ENCODE results near the gene PSMD12. TPM values are rescaled to one million over a fixed set of nuclear protein-coding genes. Genes with fewer than 3 reads are reported as not detected.
"Not testable (repeated sequence)": the region's sequence is repeated elsewhere in the genome, so short reads cannot be mapped to it uniquely, and the experiment has no call there.

Gene PSMD12
- total RNA-seq, 1 donor from 2014 or later: 43.8 TPM

DNA sequence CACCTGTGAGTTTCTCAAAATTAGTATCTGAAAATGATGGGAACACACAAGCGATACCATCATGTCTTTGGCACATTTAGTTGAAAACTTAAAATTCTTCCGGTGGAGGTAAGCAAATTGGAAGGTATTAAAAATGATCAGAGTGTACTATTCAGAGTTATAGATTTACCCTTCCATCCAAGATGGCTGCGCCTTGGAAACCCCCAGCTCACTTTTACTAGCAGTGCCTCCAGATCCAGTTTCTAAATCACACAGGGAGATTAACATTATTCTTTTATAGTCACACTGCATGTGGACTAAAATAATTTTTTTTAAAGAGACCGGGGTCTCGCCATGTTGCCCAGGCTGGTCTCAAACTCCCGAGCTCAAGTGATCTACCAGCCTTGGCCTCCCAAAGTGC lies 25.7 kb upstream of the PSMD12 start:
- intact Hi-C loops (cut with DNase I): no loop called here
- TF ChIP-seq, protein P1, sequence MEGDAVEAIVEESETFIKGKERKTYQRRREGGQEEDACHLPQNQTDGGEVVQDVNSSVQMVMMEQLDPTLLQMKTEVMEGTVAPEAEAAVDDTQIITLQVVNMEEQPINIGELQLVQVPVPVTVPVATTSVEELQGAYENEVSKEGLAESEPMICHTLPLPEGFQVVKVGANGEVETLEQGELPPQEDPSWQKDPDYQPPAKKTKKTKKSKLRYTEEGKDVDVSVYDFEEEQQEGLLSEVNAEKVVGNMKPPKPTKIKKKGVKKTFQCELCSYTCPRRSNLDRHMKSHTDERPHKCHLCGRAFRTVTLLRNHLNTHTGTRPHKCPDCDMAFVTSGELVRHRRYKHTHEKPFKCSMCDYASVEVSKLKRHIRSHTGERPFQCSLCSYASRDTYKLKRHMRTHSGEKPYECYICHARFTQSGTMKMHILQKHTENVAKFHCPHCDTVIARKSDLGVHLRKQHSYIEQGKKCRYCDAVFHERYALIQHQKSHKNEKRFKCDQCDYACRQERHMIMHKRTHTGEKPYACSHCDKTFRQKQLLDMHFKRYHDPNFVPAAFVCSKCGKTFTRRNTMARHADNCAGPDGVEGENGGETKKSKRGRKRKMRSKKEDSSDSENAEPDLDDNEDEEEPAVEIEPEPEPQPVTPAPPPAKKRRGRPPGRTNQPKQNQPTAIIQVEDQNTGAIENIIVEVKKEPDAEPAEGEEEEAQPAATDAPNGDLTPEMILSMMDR (IDR thresholded peaks at IDR 0.05): no peak
- ATAC-seq: no peak

DNA sequence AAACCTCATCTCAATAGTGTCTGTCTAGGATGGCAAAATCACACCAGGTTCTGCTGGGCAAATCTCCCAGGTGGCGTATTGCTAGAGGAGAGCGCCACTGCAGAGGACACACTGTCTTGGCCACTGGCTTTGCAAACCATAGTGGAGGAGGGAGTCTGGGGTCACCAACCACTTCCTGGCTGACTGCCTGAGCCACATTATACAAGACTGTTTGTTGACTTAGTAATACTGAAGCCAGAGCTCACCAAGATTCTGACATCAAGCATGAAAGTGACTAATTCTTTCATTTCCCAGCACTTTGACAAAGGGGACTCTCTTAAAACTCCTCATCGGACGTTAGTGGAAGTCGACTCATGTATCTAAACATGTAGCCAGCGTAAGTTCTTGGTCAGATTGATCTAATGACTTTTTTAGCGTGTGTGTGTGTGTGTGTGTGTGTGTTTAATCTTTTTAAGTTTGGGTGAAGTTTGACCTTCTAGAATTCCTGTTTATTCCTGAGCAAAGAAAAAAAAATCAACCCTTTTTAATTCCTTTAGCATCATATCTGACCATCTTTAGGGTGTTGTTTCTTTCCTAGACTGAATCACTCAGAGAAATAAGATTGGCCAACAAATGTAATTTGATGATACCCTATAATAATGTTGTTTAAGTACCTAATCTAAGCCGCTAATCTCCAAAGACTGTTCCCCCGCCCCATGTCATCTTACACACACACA lies 24.4 kb upstream of the PSMD12 start:
- Histone ChIP-seq H3K4me3 (no peak overlapping the region), H3K27ac (peak overlapping the region; percentile 49), H3K4me1 (peaks cover 21% of the 10 kb centered on the region), H3K36me3 (no peaks in the 10 kb centered on the region), H3K27me3 (no peaks in the 10 kb centered on the region), H3K9me3 (no peaks in the 10 kb centered on the region)
- ATAC-seq (peak; percentile 87), DNase-seq (no peak)
- TF ChIP-seq, protein P1 (IDR thresholded peaks at IDR 0.05): no peak
- intact Hi-C loops (cut with DNase I): no loop called here

More for the DNA sequence above, 25.7 kb upstream of the PSMD12 start:
- H3K9me3 ChIP-seq: no peaks in the 10 kb centered on the region
- no peak for DNase-seq
- H3K27ac ChIP-seq: no peak overlapping the region
- no peaks in the 10 kb centered on the region for H3K36me3 ChIP-seq
- peaks cover 21% of the 10 kb centered on the region for H3K4me1 ChIP-seq
- no peak overlapping the region for H3K4me3 ChIP-seq
- no peaks in the 10 kb centered on the region for H3K27me3 ChIP-seq

DNA sequence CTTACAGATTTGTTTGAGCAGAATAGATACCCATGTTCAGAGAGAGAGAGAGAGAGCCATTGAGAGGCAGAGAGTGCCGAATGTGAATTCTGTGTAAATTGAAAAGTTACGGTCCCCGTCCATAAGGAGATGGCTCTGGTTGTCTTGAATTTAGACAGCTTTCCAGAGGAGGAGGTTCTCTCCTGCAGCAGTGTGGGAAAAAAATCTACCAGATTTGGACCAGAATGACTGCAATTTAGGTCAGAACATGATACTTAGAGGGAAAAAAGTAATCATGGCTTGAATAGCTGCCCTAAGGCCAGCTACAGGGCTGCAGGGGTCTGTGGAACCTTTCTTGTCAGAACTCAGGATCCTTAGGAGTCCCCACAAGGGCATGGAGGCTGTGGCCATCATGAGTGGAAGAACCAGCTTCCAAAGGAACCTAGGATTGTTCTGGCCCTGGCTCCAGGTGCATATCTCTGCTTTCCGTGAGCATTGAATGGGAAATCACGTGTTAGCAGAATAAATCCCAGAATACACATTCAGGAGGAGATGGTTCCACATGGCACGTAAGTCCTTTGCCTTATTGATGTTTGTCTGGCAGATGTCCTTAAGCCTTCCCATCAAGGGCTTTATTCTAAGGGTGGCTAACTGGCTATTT lies 23.7 kb upstream of the PSMD12 start:
- no peaks in the 10 kb centered on the region for H3K9me3 ChIP-seq
- peak overlapping the region; percentile 42 for H3K27ac ChIP-seq
- intact Hi-C loops (cut with DNase I): no loop called here
- DNase-seq: no peak
- H3K4me3 ChIP-seq: no peak overlapping the region
- H3K4me1 ChIP-seq: peaks cover 21% of the 10 kb centered on the region
- TF ChIP-seq, protein P1 (IDR thresholded peaks at IDR 0.05): no peak
- no peaks in the 10 kb centered on the region for H3K36me3 ChIP-seq
- H3K27me3 ChIP-seq: no peaks in the 10 kb centered on the region
- no peak for ATAC-seq

DNA sequence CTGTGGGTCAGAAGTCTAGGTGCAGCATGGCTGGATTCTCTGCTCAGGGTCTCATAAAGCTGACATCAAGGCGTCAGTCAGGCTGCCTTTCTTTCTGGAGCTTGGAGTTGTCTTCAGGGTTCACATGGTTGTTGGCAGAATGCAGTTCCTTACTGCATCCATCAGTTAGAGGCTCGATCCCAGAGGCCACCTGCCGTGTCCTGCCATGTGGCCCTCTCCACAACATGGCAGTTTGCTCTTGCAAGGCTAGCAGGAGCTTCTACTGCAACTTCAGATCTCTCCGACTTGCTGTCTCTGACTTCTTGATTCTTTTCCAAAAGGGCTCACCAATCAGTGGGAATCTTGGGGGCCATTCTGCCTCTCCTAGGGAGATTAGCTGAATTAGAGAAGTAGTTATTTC lies 22.6 kb upstream of the PSMD12 start:
- no peaks in the 10 kb centered on the region for H3K9me3 ChIP-seq
- H3K27ac ChIP-seq: no peak overlapping the region
- no peak for DNase-seq
- TF ChIP-seq, protein P1 (IDR thresholded peaks at IDR 0.05): no peak
- no peaks in the 10 kb centered on the region for H3K27me3 ChIP-seq
- peaks cover 21% of the 10 kb centered on the region for H3K4me1 ChIP-seq
- no peak for ATAC-seq
- H3K36me3 ChIP-seq: no peaks in the 10 kb centered on the region
- H3K4me3 ChIP-seq: no peak overlapping the region
- intact Hi-C loops (cut with DNase I): no loop called here

DNA sequence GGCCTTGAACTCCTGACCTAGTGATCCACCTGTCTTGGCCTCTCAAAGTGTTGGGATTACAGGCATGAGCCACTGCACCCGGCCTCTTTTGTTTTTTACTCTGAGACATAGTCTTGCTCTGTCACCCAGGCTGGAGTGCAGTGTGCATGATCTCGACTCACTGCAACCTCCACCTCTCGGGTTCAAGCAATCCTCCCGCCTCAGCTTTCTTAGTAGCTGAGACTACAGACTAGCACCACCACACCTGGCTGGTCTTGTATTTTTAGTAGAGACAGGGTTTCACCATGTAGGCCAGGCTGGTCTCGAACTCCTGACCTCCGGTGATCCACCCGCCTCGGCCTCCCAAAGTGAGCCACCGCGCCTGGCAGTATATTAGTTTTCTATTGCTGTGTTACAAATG lies 22.2 kb upstream of the PSMD12 start:
- H3K4me3 ChIP-seq; H3K27me3 ChIP-seq; intact Hi-C loops (cut with DNase I); DNase-seq; H3K27ac ChIP-seq; H3K36me3 ChIP-seq; ATAC-seq; H3K9me3 ChIP-seq: not testable (repeated sequence)
- peaks cover 21% of the 10 kb centered on the region for H3K4me1 ChIP-seq

DNA sequence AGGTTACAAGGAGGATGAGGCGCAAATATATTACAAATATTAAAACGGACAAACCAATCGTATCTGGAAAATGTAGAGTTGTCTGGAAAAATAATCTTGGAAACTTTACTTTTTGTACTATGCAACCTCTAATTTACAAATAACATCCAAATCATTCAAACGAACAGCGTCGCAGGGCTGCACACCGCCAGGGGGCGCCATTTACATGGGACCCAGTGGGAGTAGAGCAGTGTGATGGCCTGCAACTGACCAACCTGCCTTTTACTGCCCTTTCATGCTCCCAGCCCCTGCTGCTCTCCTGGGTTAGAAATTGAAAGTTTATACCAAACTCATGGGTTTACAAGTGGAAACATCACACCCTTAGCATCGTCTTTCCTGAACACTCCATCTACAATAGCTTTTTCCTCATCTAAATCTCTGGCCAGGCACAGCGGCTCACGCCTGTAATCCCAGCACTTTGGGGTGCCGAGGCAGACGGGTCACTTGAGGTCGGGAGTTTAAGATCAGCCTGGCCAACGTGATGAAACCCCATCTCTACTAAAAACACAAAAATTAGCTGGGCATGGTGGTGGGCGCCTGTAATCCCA lies 20.7 kb upstream of the PSMD12 start:
- intact Hi-C loops (cut with DNase I): no loop called here
- ATAC-seq: peak; percentile 85
- Histone ChIP-seq H3K27me3 (no peaks in the 10 kb centered on the region), H3K9me3 (no peaks in the 10 kb centered on the region), H3K36me3 (no peaks in the 10 kb centered on the region), H3K4me3 (no peak overlapping the region), H3K4me1 (peaks cover 21% of the 10 kb centered on the region), H3K27ac (no peak overlapping the region)
- TF ChIP-seq, protein P1 (IDR thresholded peaks at IDR 0.05): peak; percentile 76
- DNase-seq: peak; percentile 80

Measured in upper lobe of right lung (tissue), 1 donor.